SK-N-SH (cell line): ENCODE measurements around the gene COX5B. TPM values are rescaled to one million over a fixed set of nuclear protein-coding genes. Genes with fewer than 3 reads are reported as not detected.

Experiments
- CTCF ChIA-PET: fragments of 300-600, 350-600 bp; formaldehyde crosslinking; extraction: SDS; loops from one replicate; lab custom pipeline; 2021; lab: Yijun Ruan, JAX
- POLR2A ChIA-PET: fragments of 350-600 bp; sonication (Branson Sonifier 250); formaldehyde crosslinking; extraction: SDS; loops from one replicate; lab custom pipeline; 2020; ENCODE audit warnings: antibody characterized with exemption, inconsistent platforms; lab: Yijun Ruan, JAX
- DNase-seq: peaks from one replicate; pipeline ENCODE4 v3.0.0; 2012
- H2AFZ ChIP-seq: fragments of 200-600 bp; sonication (generic); 2 replicates; pipeline ENCODE4 v1.8.1; 2016; ENCODE audit warnings: antibody characterized with exemption, mild to moderate bottlenecking, low read depth
- H3F3A ChIP-seq: fragments of 200-600 bp; sonication (generic); replicated peaks from 2 replicates; pipeline ENCODE3; 2016; ENCODE audit warnings: antibody characterized with exemption, mild to moderate bottlenecking; ENCODE audit not compliant: insufficient read depth
- H3K27ac ChIP-seq, 2 experiments: fragments of 200-500 bp in 1 of 2; fragments of 200-600 bp in 1 of 2; sonication (Bioruptor generic) in 1 of 2; sonication (generic), shearing (Covaris generic) in 1 of 2; 2 replicates each; pipeline versions ENCODE4 v1.5.1 to v1.6.1; 2014 to 2016; ENCODE audit warnings: low read depth in 2 of 2, inconsistent platforms in 1 of 2, low read length in 1 of 2, mild to moderate bottlenecking in 1 of 2, mixed read lengths in 1 of 2
- H3K27me3 ChIP-seq: fragments of 200-600 bp; sonication (generic), shearing (Covaris generic); 2 replicates; pipeline ENCODE4 v1.6.1; 2016; ENCODE audit warnings: mixed run types; ENCODE audit not compliant: insufficient read depth
- H3K36me3 ChIP-seq, 2 experiments: fragments of 200-500 bp in 1 of 2; fragments of 200-600 bp in 1 of 2; sonication (Bioruptor generic) in 1 of 2; sonication (generic) in 1 of 2; replicated peaks in 1 of 2; 2 replicates each; pipeline versions ENCODE3 to v1.5.1; 2014 to 2016; ENCODE audit warnings: low read length in 1 of 2, mild to moderate bottlenecking in 1 of 2; ENCODE audit not compliant: insufficient read depth in 2 of 2, control insufficient read depth in 1 of 2
- H3K4me1 ChIP-seq, 2 experiments: fragments of 200-500 bp in 1 of 2; fragments of 200-600 bp in 1 of 2; sonication (Bioruptor generic) in 1 of 2; sonication (generic), shearing (Covaris generic) in 1 of 2; 2 replicates each; pipeline versions ENCODE4 v1.5.1 to v1.6.1; 2014 to 2016; ENCODE audit warnings: low read depth in 1 of 2, low read length in 1 of 2, mixed run types in 1 of 2; ENCODE audit not compliant: insufficient read depth in 2 of 2, control insufficient read depth in 1 of 2
- H3K4me2 ChIP-seq: fragments of 200-600 bp; sonication (generic), shearing (Covaris generic); 2 replicates; pipeline ENCODE4 v1.6.1; 2017; ENCODE audit warnings: mixed run types
- H3K4me3 ChIP-seq, 2 experiments: fragments of 200-500 bp in 1 of 2; fragments of 200-600 bp in 1 of 2; sonication (Bioruptor generic) in 1 of 2; sonication (generic), shearing (Covaris generic) in 1 of 2; 2 replicates each; pipeline versions ENCODE4 v1.5.1 to v1.8.1; 2014 to 2016; ENCODE audit warnings: low read depth in 2 of 2, inconsistent platforms in 1 of 2, low read length in 1 of 2, mild to moderate bottlenecking in 1 of 2, mixed read lengths in 1 of 2, moderate library complexity in 1 of 2
- H3K79me2 ChIP-seq: fragments of 200-600 bp; sonication (generic); 2 replicates; pipeline ENCODE4 v1.8.1; 2017; ENCODE audit warnings: mild to moderate bottlenecking; ENCODE audit not compliant: insufficient read depth
- H3K9ac ChIP-seq: fragments of 200-600 bp; sonication (generic); 2 replicates; pipeline ENCODE4 v1.6.1; 2017; ENCODE audit warnings: mixed run types
- H3K9me2 ChIP-seq: fragments of 200-600 bp; sonication (generic); 2 replicates; pipeline ENCODE4 v1.6.1; 2017; ENCODE audit warnings: mixed run types
- H3K9me3 ChIP-seq: fragments of 200-600 bp; sonication (generic); 2 replicates; pipeline ENCODE4 v1.6.1; 2017; ENCODE audit warnings: mixed run types, mild to moderate bottlenecking, moderate library complexity
- H4K20me1 ChIP-seq: fragments of 200-600 bp; sonication (generic); 2 replicates; pipeline ENCODE4 v1.6.1; 2017; ENCODE audit warnings: mild to moderate bottlenecking, mixed run types; ENCODE audit not compliant: insufficient read depth
- CTCF ChIP-seq: fragments of 200-600 bp; sonication (generic); IDR thresholded peaks from 2 replicates; pipeline ENCODE4 v1.6.1; 2017; ENCODE audit warnings: antibody characterized with exemption, mild to moderate bottlenecking, moderate library complexity
- EP300 ChIP-seq, 2 experiments: IDR thresholded peaks; 2 replicates each; pipeline versions ENCODE4 v1.4.0 to v1.6.1; 2012; ENCODE audit warnings: borderline replicate concordance in 1 of 2, low read depth in 1 of 2, low read length in 1 of 2
- EZH2phosphoT487 ChIP-seq: fragments of 200-600 bp; sonication (generic); IDR thresholded peaks from 2 replicates; pipeline ENCODE4 v1.6.1; 2017; ENCODE audit warnings: low read depth, mixed run types, mild to moderate bottlenecking, antibody characterized with exemption, moderate library complexity, borderline replicate concordance
- FOSL2 ChIP-seq: IDR thresholded peaks from 2 replicates; pipeline ENCODE4 v1.4.0; 2012; ENCODE audit warnings: low read depth, mild to moderate bottlenecking, moderate library complexity, borderline replicate concordance
- FOXM1 ChIP-seq: IDR thresholded peaks from 2 replicates; pipeline ENCODE4 v1.4.0; 2012; ENCODE audit warnings: low read depth, mild to moderate bottlenecking
- GABPA ChIP-seq: IDR thresholded peaks from 2 replicates; pipeline ENCODE4 v1.4.0; 2012; ENCODE audit warnings: low read depth, mild to moderate bottlenecking
- IRF3 ChIP-seq: fragments of 150-350 bp; IDR thresholded peaks from 2 replicates; pipeline ENCODE4 v1.6.1; 2016; ENCODE audit warnings: mild to moderate bottlenecking, low read depth, low read length
- MEF2A ChIP-seq: IDR thresholded peaks from 2 replicates; pipeline ENCODE4 v1.4.0; 2012; ENCODE audit warnings: low read depth, borderline replicate concordance
- NFIC ChIP-seq: IDR thresholded peaks from 2 replicates; pipeline ENCODE4 v1.4.0; 2012; ENCODE audit warnings: borderline replicate concordance
- NRF1 ChIP-seq: IDR thresholded peaks from 2 replicates; pipeline ENCODE4 v1.6.1; 2012; ENCODE audit warnings: low read depth, mild to moderate bottlenecking, low read length
- RAD21 ChIP-seq: IDR thresholded peaks from 2 replicates; pipeline ENCODE4 v1.6.1; 2012; ENCODE audit warnings: mild to moderate bottlenecking, low read length
- RCOR1 ChIP-seq: fragments of 150-350 bp; IDR thresholded peaks from 2 replicates; pipeline ENCODE4 v1.6.1; 2017; ENCODE audit warnings: antibody characterized with exemption, low read length
- REST ChIP-seq: IDR thresholded peaks from 2 replicates; pipeline ENCODE4 v1.6.1; 2012; ENCODE audit warnings: mild to moderate bottlenecking, low read depth, low read length, moderate library complexity
- RFX5 ChIP-seq: IDR thresholded peaks from 2 replicates; pipeline ENCODE4 v1.6.1; 2012; ENCODE audit warnings: mild to moderate bottlenecking, improper control_type of control experiment, low read length
- RXRA ChIP-seq: IDR thresholded peaks from 2 replicates; pipeline ENCODE4 v1.4.0; 2012; ENCODE audit warnings: low read depth, mild to moderate bottlenecking, borderline replicate concordance
- SIN3A ChIP-seq: IDR thresholded peaks from 2 replicates; pipeline ENCODE4 v1.6.1; 2012; ENCODE audit warnings: low read depth, mild to moderate bottlenecking, low read length, moderate library complexity, borderline replicate concordance
- SMC3 ChIP-seq: IDR thresholded peaks from 2 replicates; pipeline ENCODE4 v1.6.1; 2012; ENCODE audit warnings: low read depth, low read length, improper control_type of control experiment
- TCF12 ChIP-seq: IDR thresholded peaks from 2 replicates; pipeline ENCODE4 v1.4.0; 2012
- USF2 ChIP-seq: fragments of 150-350 bp; IDR thresholded peaks from 2 replicates; pipeline ENCODE4 v1.6.1; 2017; ENCODE audit warnings: antibody characterized with exemption, low read length, low read depth, borderline replicate concordance
- YY1 ChIP-seq: IDR thresholded peaks from 2 replicates; pipeline ENCODE4 v1.4.0; 2012; ENCODE audit warnings: low read depth, mild to moderate bottlenecking
- WGBS: methylation state at CpG from one replicate; pipeline ENCODE4 v1.1.6; 2017; ENCODE audit warnings: low lambda C conversion rate; 5-methylcytosine and 5-hydroxymethylcytosine counted together
- polyA plus RNA-seq, 3 experiments: library from polyadenylated mRNA; depleted of rRNA; stranded (reverse); fragments of >200 nt; gene quantifications; 2 replicates each; pipeline ENCODE4 v1.2.3, GENCODE V29; 2012
- TF ChIP-seq, protein P1 (sequence below): IDR thresholded peaks from 2 replicates; pipeline ENCODE4 v1.4.0; 2012; ENCODE audit warnings: low read depth, borderline replicate concordance
- TF ChIP-seq, protein P2 (sequence below): IDR thresholded peaks from 2 replicates; pipeline ENCODE4 v1.4.0; 2012; ENCODE audit warnings: low read depth

COX5B gene, protein sequence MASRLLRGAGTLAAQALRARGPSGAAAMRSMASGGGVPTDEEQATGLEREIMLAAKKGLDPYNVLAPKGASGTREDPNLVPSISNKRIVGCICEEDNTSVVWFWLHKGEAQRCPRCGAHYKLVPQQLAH
- polyA plus RNA-seq (2012; rRNA removed) = 493 and 702 TPM in 2 replicates
- polyA plus RNA-seq (2012; cell fraction: cytosol; rRNA removed) = 540 and 572 TPM in 2 replicates
- polyA plus RNA-seq (2012; cell fraction: nucleus; rRNA removed) = 262 and 386 TPM in 2 replicates

GRCh38 chr2:97645695-97646629 lies at the start of gene COX5B:
COX5B (plus strand) TSS chr2:97646062; CDS start chr2:97646087, 25 bp downstream.
- H3K36me3 ChIP-seq = peaks cover 30 to 32% of the 10 kb centered on the region in 2 experiments
- no peaks in the 10 kb centered on the region for H3K9me2 ChIP-seq
- ChIA-PET CTCF (interaction anchor here (0.9 to 2.7 kb wide), 7 partner anchors 10 to 55 kb away, joined by 3 to 12 read pairs (median 5); partner anchors contain the start of gene ACTR1B), POLR2A (interaction anchor here (0.6 to 2.0 kb wide), 5 partner anchors 8 to 55 kb away, joined by 3 to 26 read pairs (median 8); partner anchors contain the start of gene ACTR1B)
- no peaks in the 10 kb centered on the region for H3K27me3 ChIP-seq
- WGBS = 1% methylated on average over 30 of the region's 63 CpGs
- peak within 1 kb of the TSS; percentile 68 to 87; a peak in 3 of 4 replicates for H3K27ac ChIP-seq
- H3K79me2 ChIP-seq = peaks cover 18% of the 10 kb centered on the region
- H3K9ac ChIP-seq = peak within 1 kb of the TSS; percentile 96
- peak within 1 kb of the TSS; percentile 98 for H3K4me3 ChIP-seq
- H2AFZ ChIP-seq = peak within 1 kb of the TSS; percentile 96
- no peaks in the 10 kb centered on the region for H3F3A ChIP-seq
- no peaks in the 10 kb centered on the region for H4K20me1 ChIP-seq
- H3K4me1 ChIP-seq = peaks cover 0 to 16% of the 10 kb centered on the region in 2 experiments; a peak in 2 of 4 replicates
- peak; percentile 98 for DNase-seq
- H3K4me2 ChIP-seq = peak within 1 kb of the TSS; percentile 93
- no peaks in the 10 kb centered on the region for H3K9me3 ChIP-seq
- no peak for TF ChIP-seq USF2
- TF ChIP-seq MEF2A = no peak
- no peak for TF ChIP-seq RXRA
- TF ChIP-seq REST = no peak
- TF ChIP-seq FOSL2 = no peak
- no peak for TF ChIP-seq IRF3
- TF ChIP-seq, protein P1, sequence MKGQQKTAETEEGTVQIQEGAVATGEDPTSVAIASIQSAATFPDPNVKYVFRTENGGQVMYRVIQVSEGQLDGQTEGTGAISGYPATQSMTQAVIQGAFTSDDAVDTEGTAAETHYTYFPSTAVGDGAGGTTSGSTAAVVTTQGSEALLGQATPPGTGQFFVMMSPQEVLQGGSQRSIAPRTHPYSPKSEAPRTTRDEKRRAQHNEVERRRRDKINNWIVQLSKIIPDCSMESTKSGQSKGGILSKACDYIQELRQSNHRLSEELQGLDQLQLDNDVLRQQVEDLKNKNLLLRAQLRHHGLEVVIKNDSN = no peak
- no peak for TF ChIP-seq CTCF
- TF ChIP-seq NRF1 = peak; percentile 86
- no peak for TF ChIP-seq FOXM1
- no peak for TF ChIP-seq EZH2phosphoT487
- TF ChIP-seq RCOR1 = no peak
- TF ChIP-seq EP300 (IDR thresholded peaks at IDR 0.05; ENCODE audit: borderline replicate concordance in 1 of 2, low read depth in 1 of 2, low read length in 1 of 2) = no peak
- TF ChIP-seq YY1 = peak; percentile 80; the same call in 1 of the 2 replicates
- peak; percentile 63; the same call in 1 of the 2 replicates for TF ChIP-seq RFX5
- no peak for TF ChIP-seq TCF12
- peak; percentile 26; the same call in 1 of the 2 replicates for TF ChIP-seq SMC3
- TF ChIP-seq SIN3A = peak; percentile 45; the same call in 1 of the 2 replicates
- no peak for TF ChIP-seq NFIC
- no peak for TF ChIP-seq RAD21
- TF ChIP-seq, protein P2, sequence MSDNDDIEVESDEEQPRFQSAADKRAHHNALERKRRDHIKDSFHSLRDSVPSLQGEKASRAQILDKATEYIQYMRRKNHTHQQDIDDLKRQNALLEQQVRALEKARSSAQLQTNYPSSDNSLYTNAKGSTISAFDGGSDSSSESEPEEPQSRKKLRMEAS = no peak; the same call in 1 of the 2 replicates
- TF ChIP-seq GABPA = peak; percentile 90
